Right atrium auricular region (tissue), 2 donors: ENCODE measurements around the gene LRRC32. TPM values are rescaled to one million over a fixed set of nuclear protein-coding genes. Genes with fewer than 3 reads are reported as not detected.

Source experiments
- DNase-seq: peaks from one replicate; pipeline ENCODE4 v3.0.0-alpha.2; 2019; ENCODE audit warnings: low spot score
- H3K27ac ChIP-seq, 2 donors: fragments of 200-600 bp; sonication (generic); 1 replicate in 1 of 2; 2 replicates in 1 of 2; pipeline ENCODE4 v1.5.1; 2016 to 2019
- H3K27me3 ChIP-seq, 2 donors: fragments of 200-600 bp; sonication (generic); one replicate each; pipeline versions ENCODE4 v1.5.1 to v1.6.0; 2017 to 2019
- H3K36me3 ChIP-seq: fragments of 200-600 bp; sonication (generic); one replicate; pipeline ENCODE4 v1.5.1; 2016
- H3K4me1 ChIP-seq, 2 donors: fragments of 200-600 bp; sonication (generic); one replicate each; pipeline versions ENCODE4 v1.5.1 to v1.6.0; 2017 to 2019
- H3K4me3 ChIP-seq, 2 donors: fragments of 200-600 bp; sonication (generic); 1 replicate in 1 of 2; 2 replicates in 1 of 2; pipeline ENCODE4 v1.5.1; 2017 to 2019; ENCODE audit warnings: mild to moderate bottlenecking in 1 of 2, moderate library complexity in 1 of 2
- H3K9me3 ChIP-seq, 2 donors: fragments of 200-600 bp; sonication (generic); one replicate each; pipeline ENCODE4 v1.5.1; 2019
- total RNA-seq, 2 donors: library from RNA; depleted of rRNA; stranded (reverse); fragments of >200 nt; gene quantifications; one replicate each; pipeline ENCODE4 v1.1.0, GENCODE V29; 2016
- TF ChIP-seq, protein P1 (sequence below), 2 donors: fragments of 200-600 bp; sonication (generic); IDR thresholded peaks; one replicate each; pipeline ENCODE4 v1.5.1; 2019; ENCODE audit warnings: antibody characterized with exemption in 2 of 2

Gene LRRC32
- total RNA-seq, 2 donors from 2014 or later, result 37.9 to 56.0 TPM

DNA sequence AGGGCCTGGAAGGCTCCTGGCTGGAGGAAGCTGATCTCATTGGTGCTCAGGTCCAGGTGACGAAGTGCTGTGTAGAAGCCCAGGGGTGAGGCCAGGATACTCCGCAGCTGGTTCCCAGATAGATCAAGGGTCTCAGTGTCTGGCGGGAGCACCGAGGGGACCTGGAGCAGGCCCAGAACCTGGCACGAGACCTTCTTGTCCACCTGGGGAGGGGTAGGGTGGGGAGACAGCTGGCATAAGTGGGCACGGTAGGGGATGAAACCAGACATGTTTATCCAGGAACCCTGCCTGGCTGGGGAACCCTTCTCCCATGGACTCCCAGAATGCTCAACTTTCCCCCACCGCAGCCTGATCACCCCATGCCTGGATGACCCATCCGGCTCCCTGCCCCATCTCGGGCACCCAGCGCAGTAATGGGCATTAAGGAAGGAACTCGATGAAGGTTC is 9.2 kb downstream of the LRRC32 start:
- no peak overlapping the region for H3K27ac ChIP-seq
- no peaks in the 10 kb centered on the region for H3K27me3 ChIP-seq
- H3K36me3 ChIP-seq, result peaks cover 47% of the 10 kb centered on the region
- peaks cover 0 to 74% of the 10 kb centered on the region in 2 donors for H3K4me1 ChIP-seq
- TF ChIP-seq, protein P1, sequence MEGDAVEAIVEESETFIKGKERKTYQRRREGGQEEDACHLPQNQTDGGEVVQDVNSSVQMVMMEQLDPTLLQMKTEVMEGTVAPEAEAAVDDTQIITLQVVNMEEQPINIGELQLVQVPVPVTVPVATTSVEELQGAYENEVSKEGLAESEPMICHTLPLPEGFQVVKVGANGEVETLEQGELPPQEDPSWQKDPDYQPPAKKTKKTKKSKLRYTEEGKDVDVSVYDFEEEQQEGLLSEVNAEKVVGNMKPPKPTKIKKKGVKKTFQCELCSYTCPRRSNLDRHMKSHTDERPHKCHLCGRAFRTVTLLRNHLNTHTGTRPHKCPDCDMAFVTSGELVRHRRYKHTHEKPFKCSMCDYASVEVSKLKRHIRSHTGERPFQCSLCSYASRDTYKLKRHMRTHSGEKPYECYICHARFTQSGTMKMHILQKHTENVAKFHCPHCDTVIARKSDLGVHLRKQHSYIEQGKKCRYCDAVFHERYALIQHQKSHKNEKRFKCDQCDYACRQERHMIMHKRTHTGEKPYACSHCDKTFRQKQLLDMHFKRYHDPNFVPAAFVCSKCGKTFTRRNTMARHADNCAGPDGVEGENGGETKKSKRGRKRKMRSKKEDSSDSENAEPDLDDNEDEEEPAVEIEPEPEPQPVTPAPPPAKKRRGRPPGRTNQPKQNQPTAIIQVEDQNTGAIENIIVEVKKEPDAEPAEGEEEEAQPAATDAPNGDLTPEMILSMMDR (IDR thresholded peaks at IDR 0.05), result no peak
- H3K9me3 ChIP-seq, result no peaks in the 10 kb centered on the region
- no peak for DNase-seq
- H3K4me3 ChIP-seq, result no peak overlapping the region

DNA sequence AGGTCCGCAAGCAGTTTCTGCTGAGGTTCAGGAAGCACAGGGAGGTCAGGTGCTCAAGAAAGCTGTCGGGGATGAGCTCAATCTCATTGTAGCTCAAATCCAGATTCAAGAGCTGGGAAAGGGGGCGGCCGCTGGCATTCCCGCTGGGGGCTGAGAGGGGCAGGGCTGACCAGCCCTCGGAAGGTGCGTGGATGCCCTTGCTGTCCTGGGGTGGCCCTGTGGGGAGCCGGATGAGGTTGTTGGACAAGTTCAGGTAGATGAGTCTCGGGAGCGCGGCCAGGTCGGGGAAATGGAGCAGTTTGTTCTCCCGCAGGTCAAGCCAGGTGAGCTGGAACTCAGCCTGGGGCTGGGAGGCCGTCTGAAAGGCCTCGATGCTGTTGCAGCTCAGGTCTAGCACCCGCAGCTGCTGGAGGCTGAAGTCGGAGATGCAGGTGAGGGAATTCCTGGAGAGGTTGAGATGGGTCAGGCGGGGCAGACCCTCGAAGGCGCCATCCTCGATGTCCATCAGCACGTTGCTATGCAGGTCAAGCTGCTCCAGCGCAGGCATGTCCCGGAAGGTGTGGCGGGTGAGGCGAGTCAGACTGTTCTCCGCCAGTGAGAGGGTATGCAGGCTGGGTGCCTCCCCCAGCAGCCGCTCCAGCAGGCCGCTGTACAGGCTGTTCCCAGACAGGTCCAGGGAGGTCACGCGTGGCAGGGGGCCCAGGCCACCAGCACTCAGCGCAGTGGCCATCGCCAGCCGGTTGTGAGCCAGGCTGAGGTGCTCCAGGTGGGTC is 9.8 kb downstream of the LRRC32 start:
- TF ChIP-seq, protein P1 (IDR thresholded peaks at IDR 0.05), result no peak
- Histone ChIP-seq H3K27ac (no peak overlapping the region), H3K36me3 (peaks cover 47% of the 10 kb centered on the region)

DNA sequence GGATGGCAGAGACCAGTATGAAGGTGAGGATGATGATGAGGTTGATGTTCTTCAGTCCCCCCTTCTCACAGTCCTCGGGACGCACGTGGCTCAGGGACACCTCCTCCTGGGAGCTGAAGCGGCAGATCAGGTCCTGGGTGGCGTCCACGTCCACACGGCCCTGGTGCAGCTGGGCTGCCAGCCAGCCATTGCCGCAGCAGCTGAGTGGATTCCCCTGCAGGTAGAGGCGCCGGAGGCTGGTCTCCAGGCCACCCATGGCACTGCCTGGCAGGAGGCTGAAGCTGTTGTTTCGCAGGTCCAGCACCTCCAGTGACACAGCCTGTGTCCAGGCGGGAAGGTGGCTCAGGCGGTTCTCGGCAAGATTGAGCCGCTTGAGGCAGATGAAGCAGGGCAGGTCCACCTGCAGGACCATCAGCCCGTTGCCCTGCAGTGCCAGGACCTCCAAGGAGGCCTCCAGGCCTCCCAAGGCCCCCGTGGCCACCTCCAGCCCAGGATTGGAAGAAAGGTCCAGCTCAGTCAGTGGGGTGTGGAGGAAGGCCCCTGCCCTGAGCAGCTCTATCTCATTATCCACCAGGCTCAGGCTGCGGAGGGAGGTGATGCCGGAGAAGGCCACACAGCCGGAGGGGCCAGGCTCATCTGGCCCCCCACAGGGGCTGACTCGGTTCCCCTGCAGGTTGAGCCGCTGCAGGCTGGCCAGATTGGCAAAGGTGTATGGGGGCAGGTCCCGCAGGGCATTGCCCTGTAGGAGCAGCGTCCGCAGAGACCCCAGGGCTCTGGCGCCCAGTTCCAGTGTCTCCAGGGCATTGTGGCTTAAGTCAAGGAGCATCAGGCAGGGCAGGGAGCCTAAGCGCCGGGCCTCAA is 10.6 kb downstream of the LRRC32 start:
- H3K4me3 ChIP-seq, result no peak overlapping the region
- H3K27me3 ChIP-seq, result no peaks in the 10 kb centered on the region
- DNase-seq, result no peak
- TF ChIP-seq, protein P1 (IDR thresholded peaks at IDR 0.05), result no peak
- no peak overlapping the region for H3K27ac ChIP-seq
- H3K4me1 ChIP-seq, result peaks cover 0 to 74% of the 10 kb centered on the region in 2 donors
- H3K36me3 ChIP-seq, result peaks cover 42% of the 10 kb centered on the region
- H3K9me3 ChIP-seq, result no peaks in the 10 kb centered on the region

More for the DNA sequence above, 9.8 kb downstream of the LRRC32 start:
- no peak overlapping the region for H3K4me3 ChIP-seq
- no peaks in the 10 kb centered on the region for H3K9me3 ChIP-seq
- no peaks in the 10 kb centered on the region for H3K27me3 ChIP-seq
- no peak for DNase-seq
- peaks cover 0 to 74% of the 10 kb centered on the region in 2 donors for H3K4me1 ChIP-seq

DNA sequence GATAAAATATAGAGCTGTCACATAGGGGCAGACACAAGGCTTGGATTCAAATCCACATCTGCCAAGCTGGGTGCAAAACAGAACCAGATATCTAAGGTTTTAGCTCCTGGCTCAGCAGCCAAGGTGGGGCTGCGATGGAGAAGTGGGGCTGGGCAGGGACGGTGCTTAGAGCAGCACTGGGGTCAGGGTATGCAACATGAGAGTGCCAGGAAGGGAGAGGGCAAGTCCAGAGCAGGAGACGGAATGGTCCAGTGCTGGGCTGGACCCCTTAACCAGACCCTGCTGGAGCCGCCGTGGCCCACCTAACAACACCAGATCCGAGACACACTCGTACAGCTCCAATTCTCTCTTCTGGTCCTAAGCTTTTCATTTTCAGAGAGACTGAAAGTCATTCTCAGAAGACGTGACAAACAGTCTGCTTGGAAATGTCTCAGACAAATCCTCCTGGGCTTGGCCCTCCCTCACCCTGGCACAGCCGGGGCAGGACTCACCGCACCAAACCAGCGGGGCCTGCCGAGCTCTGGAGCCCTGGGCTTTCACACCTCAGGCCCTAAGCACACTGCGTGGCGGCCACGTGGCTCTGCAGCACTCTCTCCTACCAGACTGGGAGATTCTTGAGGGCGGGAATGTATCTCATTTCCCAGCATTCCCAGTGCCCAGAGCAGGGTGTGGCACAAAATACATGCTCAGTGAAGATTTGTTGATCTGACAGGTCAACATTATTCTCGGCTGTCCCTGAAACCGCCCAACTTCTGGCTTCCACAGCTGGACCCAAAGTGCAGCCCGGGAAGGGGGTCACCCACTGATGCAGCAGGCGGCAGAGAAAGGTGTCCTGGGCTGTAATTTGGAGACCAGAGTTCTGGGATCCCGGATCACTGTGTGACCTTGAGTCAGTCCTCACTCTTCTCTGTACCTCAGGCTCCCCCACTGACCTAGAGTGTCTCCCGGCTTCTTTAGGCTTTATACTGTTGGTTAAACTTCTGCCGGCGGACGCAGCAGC is 11.6 kb downstream of the LRRC32 start:
- Histone ChIP-seq H3K4me1 (peaks cover 0 to 75% of the 10 kb centered on the region in 2 donors), H3K36me3 (peaks cover 33% of the 10 kb centered on the region), H3K27me3 (no peaks in the 10 kb centered on the region), H3K27ac (no peak overlapping the region), H3K9me3 (no peaks in the 10 kb centered on the region), H3K4me3 (no peak overlapping the region)
- no peak for DNase-seq
- TF ChIP-seq, protein P1 (IDR thresholded peaks at IDR 0.05), result no peak

DNA sequence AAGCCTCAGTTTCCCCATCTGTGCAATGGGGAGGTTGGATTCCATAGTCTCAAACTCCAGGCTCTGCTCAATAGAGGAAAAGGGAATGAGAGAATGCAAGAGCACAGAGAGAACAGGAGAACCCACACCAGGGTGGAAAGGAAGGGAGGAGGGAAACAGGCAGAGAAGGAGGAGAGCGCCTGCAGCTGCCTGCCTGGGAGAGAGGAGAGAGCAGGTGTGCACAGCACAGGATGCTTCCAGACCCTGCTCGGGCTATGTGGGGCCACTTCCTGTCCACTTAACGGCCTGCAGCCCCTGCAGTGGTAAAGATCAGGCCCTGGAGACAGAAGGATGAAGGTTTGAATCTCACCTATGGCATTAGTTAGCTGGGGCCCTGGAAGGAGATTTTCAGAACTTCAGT is 12.3 kb downstream of the LRRC32 start:
- Histone ChIP-seq H3K9me3 (no peaks in the 10 kb centered on the region), H3K4me1 (peaks cover 0 to 75% of the 10 kb centered on the region in 2 donors), H3K27me3 (no peaks in the 10 kb centered on the region), H3K27ac (no peak overlapping the region), H3K4me3 (no peak overlapping the region), H3K36me3 (peaks cover 30% of the 10 kb centered on the region)
- TF ChIP-seq, protein P1 (IDR thresholded peaks at IDR 0.05), result no peak
- DNase-seq, result no peak
